ENCODE results near the gene RNF113B.

RNF113B gene

GRCh38 chr13:98187155-98187964, 10.3 kb upstream of the RNF113B start:
- H3K4me3 ChIP-seq (ENCODE audit: low read depth, low read length): no peak overlapping the region
- no peak for TF ChIP-seq CTCF (IDR thresholded peaks at IDR 0.05; ENCODE audit: low read depth, low read length)

GRCh38 chr13:98184792-98185191, 7.7 kb upstream of the RNF113B start:
- H3K4me3 ChIP-seq (ENCODE audit: low read depth, low read length): no peak overlapping the region
- no peak for TF ChIP-seq CTCF (IDR thresholded peaks at IDR 0.05; ENCODE audit: low read depth, low read length)

- H3K4me3 ChIP-seq (ENCODE audit: low read depth, low read length): no peak overlapping the region
- TF ChIP-seq CTCF (IDR thresholded peaks at IDR 0.05; ENCODE audit: low read depth, low read length): no peak
These were observed 5.5 kb upstream of the RNF113B start for GRCh38 chr13:98182589-98182988.

GRCh38 chr13:98182153-98182552, 5.1 kb upstream of the RNF113B start:
- no peak for TF ChIP-seq CTCF (IDR thresholded peaks at IDR 0.05; ENCODE audit: low read depth, low read length)
- H3K4me3 ChIP-seq (ENCODE audit: low read depth, low read length): no peak overlapping the region

- H3K4me3 ChIP-seq (ENCODE audit: low read depth, low read length): no peak overlapping the region
- TF ChIP-seq CTCF (IDR thresholded peaks at IDR 0.05; ENCODE audit: low read depth, low read length): no peak
These were observed 4.2 kb upstream of the RNF113B start for GRCh38 chr13:98181111-98181815.

GRCh38 chr13:98180092-98180491, 3.0 kb upstream of the RNF113B start:
- no peak for TF ChIP-seq CTCF (IDR thresholded peaks at IDR 0.05; ENCODE audit: low read depth, low read length)
- no peak overlapping the region for H3K4me3 ChIP-seq (ENCODE audit: low read depth, low read length)

- no peak for TF ChIP-seq CTCF (IDR thresholded peaks at IDR 0.05; ENCODE audit: low read depth, low read length)
- H3K4me3 ChIP-seq (ENCODE audit: low read depth, low read length): no peak overlapping the region
These were observed 1.2 kb downstream of the RNF113B start for GRCh38 chr13:98175823-98176222.
